ENCODE data around the gene CBLIF.

The CBLIF gene

GRCh38 chr11:59802639-59803176 lies 42.6 kb downstream of the CBLIF start:
- FAIRE-seq: no peak
- DNase-seq (ENCODE audit: insufficient read length, low spot score): no peak
- TF ChIP-seq PAX5 (IDR thresholded peaks at IDR 0.05; ENCODE audit: insufficient read depth, low read length, severe bottlenecking) (no peak), POLR2AphosphoS5 (IDR thresholded peaks at IDR 0.05; ENCODE audit: low read depth, low read length) (no peak), POLR2A (IDR thresholded peaks at IDR 0.05; ENCODE audit: low read depth, low read length) (no peak), SPI1 (IDR thresholded peaks at IDR 0.05; ENCODE audit: low read depth, low read length) (no peak), POU2F2 (IDR thresholded peaks at IDR 0.05; ENCODE audit: low read depth, low read length) (no peak), TAF1 (IDR thresholded peaks at IDR 0.05; ENCODE audit: low read depth, low read length) (no peak)

GRCh38 chr11:59801981-59802638 lies 43.2 kb downstream of the CBLIF start:
- TF ChIP-seq POU2F2 (IDR thresholded peaks at IDR 0.05; ENCODE audit: low read depth, low read length) (no peak), TAF1 (IDR thresholded peaks at IDR 0.05; ENCODE audit: low read depth, low read length) (no peak), POLR2A (IDR thresholded peaks at IDR 0.05; ENCODE audit: low read depth, low read length) (no peak), SPI1 (IDR thresholded peaks at IDR 0.05; ENCODE audit: low read depth, low read length) (no peak), PAX5 (IDR thresholded peaks at IDR 0.05; ENCODE audit: insufficient read depth, low read length, severe bottlenecking) (no peak), POLR2AphosphoS5 (IDR thresholded peaks at IDR 0.05; ENCODE audit: low read depth, low read length) (no peak)
- DNase-seq (ENCODE audit: insufficient read length, low spot score) (no peak), FAIRE-seq (no peak)

- no peak for TF ChIP-seq POLR2A (IDR thresholded peaks at IDR 0.05; ENCODE audit: low read depth, low read length)
- TF ChIP-seq POU2F2 (IDR thresholded peaks at IDR 0.05; ENCODE audit: low read depth, low read length): no peak
- TF ChIP-seq TAF1 (IDR thresholded peaks at IDR 0.05; ENCODE audit: low read depth, low read length): no peak
- no peak for TF ChIP-seq POLR2AphosphoS5 (IDR thresholded peaks at IDR 0.05; ENCODE audit: low read depth, low read length)
- no peak for DNase-seq (ENCODE audit: insufficient read length, low spot score)
- no peak for FAIRE-seq
These were observed 44.1 kb downstream of the CBLIF start for GRCh38 chr11:59801160-59801706.

- FAIRE-seq: no peak
- no peak for DNase-seq (ENCODE audit: insufficient read length, low spot score)
- TF ChIP-seq SPI1 (IDR thresholded peaks at IDR 0.05; ENCODE audit: low read depth, low read length) (no peak), PAX5 (IDR thresholded peaks at IDR 0.05; ENCODE audit: insufficient read depth, low read length, severe bottlenecking) (no peak), TAF1 (IDR thresholded peaks at IDR 0.05; ENCODE audit: low read depth, low read length) (no peak), POLR2A (IDR thresholded peaks at IDR 0.05; ENCODE audit: low read depth, low read length) (no peak), POLR2AphosphoS5 (IDR thresholded peaks at IDR 0.05; ENCODE audit: low read depth, low read length) (no peak), POU2F2 (IDR thresholded peaks at IDR 0.05; ENCODE audit: low read depth, low read length) (no peak)
These were observed 44.8 kb downstream of the CBLIF start for GRCh38 chr11:59800390-59801025.

- no peak for TF ChIP-seq TAF1 (IDR thresholded peaks at IDR 0.05; ENCODE audit: low read depth, low read length)
- TF ChIP-seq SPI1 (IDR thresholded peaks at IDR 0.05; ENCODE audit: low read depth, low read length): no peak
- no peak for TF ChIP-seq POLR2A (IDR thresholded peaks at IDR 0.05; ENCODE audit: low read depth, low read length)
- TF ChIP-seq POU2F2 (IDR thresholded peaks at IDR 0.05; ENCODE audit: low read depth, low read length): no peak
- no peak for TF ChIP-seq POLR2AphosphoS5 (IDR thresholded peaks at IDR 0.05; ENCODE audit: low read depth, low read length)
- TF ChIP-seq PAX5 (IDR thresholded peaks at IDR 0.05; ENCODE audit: insufficient read depth, low read length, severe bottlenecking): no peak
- FAIRE-seq (no peak), DNase-seq (ENCODE audit: insufficient read length, low spot score) (no peak)
These were observed 50.9 kb downstream of the CBLIF start for GRCh38 chr11:59794417-59794816.

GRCh38 chr11:59792507-59792906 lies 52.8 kb downstream of the CBLIF start:
- TF ChIP-seq PAX5 (IDR thresholded peaks at IDR 0.05; ENCODE audit: insufficient read depth, low read length, severe bottlenecking): no peak
- TF ChIP-seq POLR2A (IDR thresholded peaks at IDR 0.05; ENCODE audit: low read depth, low read length): no peak
- TF ChIP-seq SPI1 (IDR thresholded peaks at IDR 0.05; ENCODE audit: low read depth, low read length): no peak
- TF ChIP-seq POLR2AphosphoS5 (IDR thresholded peaks at IDR 0.05; ENCODE audit: low read depth, low read length): no peak
- TF ChIP-seq POU2F2 (IDR thresholded peaks at IDR 0.05; ENCODE audit: low read depth, low read length): no peak
- no peak for TF ChIP-seq TAF1 (IDR thresholded peaks at IDR 0.05; ENCODE audit: low read depth, low read length)
- DNase-seq (ENCODE audit: insufficient read length, low spot score) (no peak), FAIRE-seq (no peak)

GRCh38 chr11:59791639-59792038 lies 53.7 kb downstream of the CBLIF start:
- TF ChIP-seq POU2F2 (IDR thresholded peaks at IDR 0.05; ENCODE audit: low read depth, low read length) (no peak), SPI1 (IDR thresholded peaks at IDR 0.05; ENCODE audit: low read depth, low read length) (no peak), POLR2AphosphoS5 (IDR thresholded peaks at IDR 0.05; ENCODE audit: low read depth, low read length) (no peak), PAX5 (IDR thresholded peaks at IDR 0.05; ENCODE audit: insufficient read depth, low read length, severe bottlenecking) (no peak), TAF1 (IDR thresholded peaks at IDR 0.05; ENCODE audit: low read depth, low read length) (no peak), POLR2A (IDR thresholded peaks at IDR 0.05; ENCODE audit: low read depth, low read length) (no peak)
- no peak for DNase-seq (ENCODE audit: insufficient read length, low spot score)
- no peak for FAIRE-seq

GRCh38 chr11:59787816-59788215 lies 57.5 kb downstream of the CBLIF start:
- FAIRE-seq (no peak), DNase-seq (ENCODE audit: insufficient read length, low spot score) (no peak)
- TF ChIP-seq TAF1 (IDR thresholded peaks at IDR 0.05; ENCODE audit: low read depth, low read length): no peak
- no peak for TF ChIP-seq PAX5 (IDR thresholded peaks at IDR 0.05; ENCODE audit: insufficient read depth, low read length, severe bottlenecking)
- no peak for TF ChIP-seq POLR2AphosphoS5 (IDR thresholded peaks at IDR 0.05; ENCODE audit: low read depth, low read length)
- TF ChIP-seq POLR2A (IDR thresholded peaks at IDR 0.05; ENCODE audit: low read depth, low read length): no peak
- no peak for TF ChIP-seq POU2F2 (IDR thresholded peaks at IDR 0.05; ENCODE audit: low read depth, low read length)
- no peak for TF ChIP-seq SPI1 (IDR thresholded peaks at IDR 0.05; ENCODE audit: low read depth, low read length)

GRCh38 chr11:59787255-59787588 lies 58.1 kb downstream of the CBLIF start:
- DNase-seq (ENCODE audit: insufficient read length, low spot score) (no peak), FAIRE-seq (no peak)
- TF ChIP-seq POLR2A (IDR thresholded peaks at IDR 0.05; ENCODE audit: low read depth, low read length) (no peak), TAF1 (IDR thresholded peaks at IDR 0.05; ENCODE audit: low read depth, low read length) (no peak), SPI1 (IDR thresholded peaks at IDR 0.05; ENCODE audit: low read depth, low read length) (no peak), POU2F2 (IDR thresholded peaks at IDR 0.05; ENCODE audit: low read depth, low read length) (no peak), PAX5 (IDR thresholded peaks at IDR 0.05; ENCODE audit: insufficient read depth, low read length, severe bottlenecking) (no peak), POLR2AphosphoS5 (IDR thresholded peaks at IDR 0.05; ENCODE audit: low read depth, low read length) (no peak)

All from GM12891 (cell line).